GM12875 (cell line): Measurements from ENCODE around the gene ERLIN1.

Source experiments
- H3K4me3 ChIP-seq: one replicate; pipeline ENCODE4 v1.5.1; 2011; ENCODE audit warnings: low read depth, low read length, control low read depth
- CTCF ChIP-seq: IDR thresholded peaks from 2 replicates; pipeline ENCODE4 v1.5.1; 2011; ENCODE audit warnings: low read depth, mild to moderate bottlenecking, control low read depth, inconsistent platforms, low read length, moderate library complexity, borderline replicate concordance; ENCODE audit not compliant: insufficient read depth

The ERLIN1 gene

DNA sequence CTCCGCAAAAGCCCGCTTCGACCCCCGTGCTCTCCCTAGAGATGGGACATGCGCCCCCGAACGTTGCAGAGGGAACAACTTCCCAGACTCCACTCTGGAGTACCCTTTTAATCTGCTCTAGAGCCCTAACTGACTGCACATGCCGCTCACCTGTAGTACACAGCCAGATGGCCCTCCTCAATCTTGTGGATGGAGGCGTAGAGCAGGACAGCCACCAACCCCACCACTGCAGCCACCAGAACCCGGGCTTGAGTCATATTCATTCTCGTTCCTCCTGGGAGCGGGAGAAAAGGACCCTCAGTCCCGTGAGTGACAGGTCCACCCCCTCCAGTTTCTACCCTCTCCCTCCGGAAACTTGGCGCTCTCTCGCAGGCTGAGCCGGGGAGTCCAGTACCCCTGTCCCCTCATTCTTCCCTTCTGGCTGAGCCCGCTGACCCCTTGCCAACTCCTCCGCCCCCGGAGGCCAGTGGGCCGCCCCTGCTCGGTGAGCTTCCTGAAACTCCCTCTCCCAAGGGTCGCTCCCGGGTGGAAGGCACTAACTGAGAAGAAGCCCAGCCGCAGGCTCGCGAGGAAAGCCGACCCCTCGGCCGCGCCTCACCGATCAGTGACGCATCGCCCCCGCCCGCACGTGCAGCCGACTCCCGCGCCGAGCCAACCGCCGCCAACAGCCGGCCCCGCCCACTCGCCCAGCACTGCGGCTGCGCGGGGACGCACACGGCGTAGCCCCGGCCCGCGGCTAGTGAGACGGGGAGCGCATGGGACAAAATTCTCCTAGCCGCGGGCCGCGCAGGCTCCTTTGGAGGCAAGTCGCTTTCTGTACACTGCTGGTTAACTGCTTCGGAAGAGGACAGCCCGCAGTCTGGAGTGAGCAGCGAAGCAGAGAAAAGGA, at the start of gene ERLIN1:
ERLIN1 (minus strand) TSS at position 666 of the 889 bp plus-strand sequence; CDS start at position 263, 403 bp downstream.
- H3K4me3 ChIP-seq, result peak within 1 kb of the TSS; percentile 91

GRCh38 chr10:100232101-100232500, 46.3 kb upstream of the ERLIN1 start:
- no peak overlapping the region for H3K4me3 ChIP-seq
- no peak for TF ChIP-seq CTCF

More for the DNA sequence above, at the start of gene ERLIN1:
- no peak for TF ChIP-seq CTCF

GRCh38 chr10:100229819-100230422, 44.1 kb upstream of the ERLIN1 start:
- no peak for TF ChIP-seq CTCF
- H3K4me3 ChIP-seq, result peak overlapping the region; percentile 59

- TF ChIP-seq CTCF, result no peak
- H3K4me3 ChIP-seq, result no peak overlapping the region
Measured at GRCh38 chr10:100223879-100224278, 38.0 kb upstream of the ERLIN1 start.

GRCh38 chr10:100222529-100222928, 36.7 kb upstream of the ERLIN1 start:
- H3K4me3 ChIP-seq, result no peak overlapping the region
- no peak for TF ChIP-seq CTCF

- TF ChIP-seq CTCF, result no peak
Measured at GRCh38 chr10:100216006-100216405, 30.2 kb upstream of the ERLIN1 start.

GRCh38 chr10:100209303-100209702, 23.5 kb upstream of the ERLIN1 start:
- no peak overlapping the region for H3K4me3 ChIP-seq
- no peak for TF ChIP-seq CTCF

More at GRCh38 chr10:100216006-100216405, 30.2 kb upstream of the ERLIN1 start:
- no peak overlapping the region for H3K4me3 ChIP-seq
